GM12873 (cell line): ENCODE results near the gene CELA3A.

Experiments
- CTCF ChIP-seq: IDR thresholded peaks from 2 replicates; pipeline ENCODE4 v1.5.1; 2012; ENCODE audit warnings: low read depth, mild to moderate bottlenecking, moderate library complexity, low read length, control low read depth; ENCODE audit not compliant: insufficient read depth; ENCODE audit errors: missing control alignments

CELA3A gene

GRCh38 chr1:22021061-22021460 is 19.6 kb downstream of the CELA3A start:
- no peak for TF ChIP-seq CTCF

- TF ChIP-seq CTCF = peak; percentile 20
These were observed 23.3 kb downstream of the CELA3A start for GRCh38 chr1:22024485-22025367.

GRCh38 chr1:22025368-22026155 is 24.1 kb downstream of the CELA3A start:
- TF ChIP-seq CTCF = no peak

GRCh38 chr1:22026924-22027289 is 25.4 kb downstream of the CELA3A start:
- no peak for TF ChIP-seq CTCF

GRCh38 chr1:22030057-22030456 is 28.6 kb downstream of the CELA3A start:
- TF ChIP-seq CTCF = no peak

GRCh38 chr1:22030473-22030872 is 29.0 kb downstream of the CELA3A start:
- no peak for TF ChIP-seq CTCF

- TF ChIP-seq CTCF = no peak
These were observed 29.9 kb downstream of the CELA3A start for GRCh38 chr1:22031214-22031962.
